GM18868 (cell line): ENCODE data around the gene PMPCB.
"Not testable (repeated sequence)": the region's sequence is repeated elsewhere in the genome, so short reads cannot be mapped to it uniquely, and the experiment has no call there.

Experiments used
- ATAC-seq: cut with Tn5 transposase; IDR thresholded peaks from one replicate; pipeline ENCODE4 v1.9.1; 2021; ENCODE audit warnings: mild to moderate bottlenecking, moderate library complexity; ENCODE audit not compliant: unreplicated experiment

PMPCB gene

GRCh38 chr7:103296901-103297836, at the start of gene PMPCB:
Gene PMPCB (plus strand): TSS chr7:103297435. CDS start chr7:103297460, 25 bp downstream.
- ATAC-seq, result peak; percentile 93

GRCh38 chr7:103253699-103254506, 43.3 kb upstream of the PMPCB start:
- not testable (repeated sequence) for ATAC-seq

GRCh38 chr7:103264054-103264453, 33.2 kb upstream of the PMPCB start:
- ATAC-seq, result not testable (repeated sequence)

GRCh38 chr7:103266229-103266628, 31.0 kb upstream of the PMPCB start:
- ATAC-seq, result not testable (repeated sequence)

- not testable (repeated sequence) for ATAC-seq
Observed at GRCh38 chr7:103273374-103273773, 23.9 kb upstream of the PMPCB start.

- not testable (repeated sequence) for ATAC-seq
Observed at GRCh38 chr7:103274867-103275266, 22.4 kb upstream of the PMPCB start.

GRCh38 chr7:103278195-103278594, 19.0 kb upstream of the PMPCB start:
- not testable (repeated sequence) for ATAC-seq

- ATAC-seq, result peak; percentile 38
Observed at GRCh38 chr7:103279636-103279962, 17.6 kb upstream of the PMPCB start.

GRCh38 chr7:103279963-103280802, 17.1 kb upstream of the PMPCB start:
- ATAC-seq, result peak; percentile 90

- ATAC-seq, result peak; percentile 14
Observed at GRCh38 chr7:103280803-103281155, 16.5 kb upstream of the PMPCB start.

GRCh38 chr7:103282802-103283427, 14.3 kb upstream of the PMPCB start:
- ATAC-seq, result not testable (repeated sequence)

GRCh38 chr7:103292122-103292521, 5.1 kb upstream of the PMPCB start:
- ATAC-seq, result no peak

GRCh38 chr7:103293526-103293925, 3.7 kb upstream of the PMPCB start:
- no peak for ATAC-seq

- ATAC-seq, result no peak
Observed at GRCh38 chr7:103297837-103298179, 573 bp downstream of the PMPCB start.

- no peak for ATAC-seq
Observed at GRCh38 chr7:103299660-103300059, 2.4 kb downstream of the PMPCB start.

- no peak for ATAC-seq
Observed at GRCh38 chr7:103301441-103301840, 4.2 kb downstream of the PMPCB start.

- peak; percentile 84 for ATAC-seq
Observed at GRCh38 chr7:103307503-103308231, 10.4 kb downstream of the PMPCB start.

GRCh38 chr7:103314852-103315251, 17.6 kb downstream of the PMPCB start:
- ATAC-seq, result no peak

- ATAC-seq, result no peak
Observed at GRCh38 chr7:103316380-103316941, 19.2 kb downstream of the PMPCB start.

GRCh38 chr7:103317009-103317408, 19.8 kb downstream of the PMPCB start:
- no peak for ATAC-seq
